Measurements from ENCODE around the gene STH.

Gene STH

DNA sequence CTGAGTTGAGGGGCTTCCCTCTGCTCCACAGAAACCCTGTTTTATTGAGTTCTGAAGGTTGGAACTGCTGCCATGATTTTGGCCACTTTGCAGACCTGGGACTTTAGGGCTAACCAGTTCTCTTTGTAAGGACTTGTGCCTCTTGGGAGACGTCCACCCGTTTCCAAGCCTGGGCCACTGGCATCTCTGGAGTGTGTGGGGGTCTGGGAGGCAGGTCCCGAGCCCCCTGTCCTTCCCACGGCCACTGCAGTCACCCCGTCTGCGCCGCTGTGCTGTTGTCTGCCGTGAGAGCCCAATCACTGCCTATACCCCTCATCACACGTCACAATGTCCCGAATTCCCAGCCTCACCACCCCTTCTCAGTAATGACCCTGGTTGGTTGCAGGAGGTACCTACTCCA lies 26.0 kb downstream of the STH start:
- Histone ChIP-seq H3K4me1 (ENCODE audit: control insufficient read depth, insufficient read depth, low read length) (no peaks in the 10 kb centered on the region), H3K9me3 (ENCODE audit: control insufficient read depth, insufficient read depth, low read depth, low read length) (no peaks in the 10 kb centered on the region), H3K27ac (ENCODE audit: extremely low read depth, low read depth, low read length) (no peak overlapping the region), H3K4me3 (ENCODE audit: low read depth, low read length) (no peak overlapping the region), H3K36me3 (ENCODE audit: control insufficient read depth in 2 of 2, insufficient read depth in 1 of 2, low read length in 2 of 2) (peaks cover 3 to 61% of the 10 kb centered on the region in 2 experiments; a peak in 1 of 3 replicates)
- ChIA-PET CTCF (no interaction called here), POLR2A (no interaction called here)
- TF ChIP-seq ZNF791 (tag by site-specific recombination; IDR thresholded peaks at IDR 0.05) (no peak), BCL11A (tag by site-specific recombination; IDR thresholded peaks at IDR 0.05; ENCODE audit: low read depth) (no peak)

DNA sequence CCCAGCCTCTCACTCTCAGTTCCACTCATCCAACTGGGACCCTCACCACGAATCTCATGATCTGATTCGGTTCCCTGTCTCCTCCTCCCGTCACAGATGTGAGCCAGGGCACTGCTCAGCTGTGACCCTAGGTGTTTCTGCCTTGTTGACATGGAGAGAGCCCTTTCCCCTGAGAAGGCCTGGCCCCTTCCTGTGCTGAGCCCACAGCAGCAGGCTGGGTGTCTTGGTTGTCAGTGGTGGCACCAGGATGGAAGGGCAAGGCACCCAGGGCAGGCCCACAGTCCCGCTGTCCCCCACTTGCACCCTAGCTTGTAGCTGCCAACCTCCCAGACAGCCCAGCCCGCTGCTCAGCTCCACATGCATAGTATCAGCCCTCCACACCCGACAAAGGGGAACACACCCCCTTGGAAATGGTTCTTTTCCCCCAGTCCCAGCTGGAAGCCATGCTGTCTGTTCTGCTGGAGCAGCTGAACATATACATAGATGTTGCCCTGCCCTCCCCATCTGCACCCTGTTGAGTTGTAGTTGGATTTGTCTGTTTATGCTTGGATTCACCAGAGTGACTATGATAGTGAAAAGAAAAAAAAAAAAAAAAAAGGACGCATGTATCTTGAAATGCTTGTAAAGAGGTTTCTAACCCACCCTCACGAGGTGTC lies 26.6 kb downstream of the STH start:
- no peaks in the 10 kb centered on the region for H3K9me3 ChIP-seq (ENCODE audit: control insufficient read depth, insufficient read depth, low read depth, low read length)
- no peak overlapping the region for H3K4me3 ChIP-seq (ENCODE audit: low read depth, low read length)
- ChIA-PET CTCF (interaction anchor here (0.6 kb wide), 1 partner anchor 1005 kb away, joined by 8 read pairs; no protein-coding TSS in a partner anchor), POLR2A (no interaction called here)
- TF ChIP-seq, protein P1, sequence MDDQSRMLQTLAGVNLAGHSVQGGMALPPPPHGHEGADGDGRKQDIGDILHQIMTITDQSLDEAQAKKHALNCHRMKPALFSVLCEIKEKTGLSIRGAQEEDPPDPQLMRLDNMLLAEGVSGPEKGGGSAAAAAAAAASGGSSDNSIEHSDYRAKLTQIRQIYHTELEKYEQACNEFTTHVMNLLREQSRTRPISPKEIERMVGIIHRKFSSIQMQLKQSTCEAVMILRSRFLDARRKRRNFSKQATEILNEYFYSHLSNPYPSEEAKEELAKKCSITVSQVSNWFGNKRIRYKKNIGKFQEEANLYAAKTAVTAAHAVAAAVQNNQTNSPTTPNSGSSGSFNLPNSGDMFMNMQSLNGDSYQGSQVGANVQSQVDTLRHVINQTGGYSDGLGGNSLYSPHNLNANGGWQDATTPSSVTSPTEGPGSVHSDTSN (CRISPR knock-in tag; IDR thresholded peaks at IDR 0.05), result no peak
- no peak for TF ChIP-seq ZNF114 (tag by site-specific recombination; IDR thresholded peaks at IDR 0.05)
- TF ChIP-seq ZBTB8A (tag by site-specific recombination; IDR thresholded peaks at IDR 0.05), result no peak
- peak; percentile 41; the same call in 1 of the 2 replicates for TF ChIP-seq ZIC2 (tag by site-specific recombination; IDR thresholded peaks at IDR 0.05)
- TF ChIP-seq ZNF335 (tag by site-specific recombination; conservative IDR thresholded peaks at IDR 0.05), result no peak
- H3K27ac ChIP-seq (ENCODE audit: extremely low read depth, low read depth, low read length), result no peak overlapping the region
- H3K36me3 ChIP-seq (ENCODE audit: control insufficient read depth in 2 of 2, insufficient read depth in 1 of 2, low read length in 2 of 2), result peaks cover 3 to 67% of the 10 kb centered on the region in 2 experiments; a peak in 1 of 3 replicates
- H3K4me1 ChIP-seq (ENCODE audit: control insufficient read depth, insufficient read depth, low read length), result no peaks in the 10 kb centered on the region

DNA sequence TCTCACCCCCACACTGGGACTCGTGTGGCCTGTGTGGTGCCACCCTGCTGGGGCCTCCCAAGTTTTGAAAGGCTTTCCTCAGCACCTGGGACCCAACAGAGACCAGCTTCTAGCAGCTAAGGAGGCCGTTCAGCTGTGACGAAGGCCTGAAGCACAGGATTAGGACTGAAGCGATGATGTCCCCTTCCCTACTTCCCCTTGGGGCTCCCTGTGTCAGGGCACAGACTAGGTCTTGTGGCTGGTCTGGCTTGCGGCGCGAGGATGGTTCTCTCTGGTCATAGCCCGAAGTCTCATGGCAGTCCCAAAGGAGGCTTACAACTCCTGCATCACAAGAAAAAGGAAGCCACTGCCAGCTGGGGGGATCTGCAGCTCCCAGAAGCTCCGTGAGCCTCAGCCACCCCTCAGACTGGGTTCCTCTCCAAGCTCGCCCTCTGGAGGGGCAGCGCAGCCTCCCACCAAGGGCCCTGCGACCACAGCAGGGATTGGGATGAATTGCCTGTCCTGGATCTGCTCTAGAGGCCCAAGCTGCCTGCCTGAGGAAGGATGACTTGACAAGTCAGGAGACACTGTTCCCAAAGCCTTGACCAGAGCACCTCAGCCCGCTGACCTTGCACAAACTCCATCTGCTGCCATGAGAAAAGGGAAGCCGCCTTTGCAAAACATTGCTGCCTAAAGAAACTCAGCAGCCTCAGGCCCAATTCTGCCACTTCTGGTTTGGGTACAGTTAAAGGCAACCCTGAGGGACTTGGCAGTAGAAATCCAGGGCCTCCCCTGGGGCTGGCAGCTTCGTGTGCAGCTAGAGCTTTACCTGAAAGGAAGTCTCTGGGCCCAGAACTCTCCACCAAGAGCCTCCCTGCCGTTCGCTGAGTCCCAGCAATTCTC lies 27.4 kb downstream of the STH start:
- Histone ChIP-seq H3K36me3 (ENCODE audit: control insufficient read depth in 2 of 2, insufficient read depth in 1 of 2, low read length in 2 of 2) (peaks cover 3 to 74% of the 10 kb centered on the region in 2 experiments; a peak in 1 of 3 replicates), H3K4me3 (ENCODE audit: low read depth, low read length) (no peak overlapping the region), H3K4me1 (ENCODE audit: control insufficient read depth, insufficient read depth, low read length) (no peaks in the 10 kb centered on the region), H3K9me3 (ENCODE audit: control insufficient read depth, insufficient read depth, low read depth, low read length) (no peaks in the 10 kb centered on the region), H3K27ac (ENCODE audit: extremely low read depth, low read depth, low read length) (no peak overlapping the region)
- ChIA-PET POLR2A (interaction anchor here (0.6 kb wide), 1 partner anchor 30 kb away, joined by 3 read pairs; no protein-coding TSS in a partner anchor), CTCF (interaction anchor here (0.6 to 3.9 kb wide), 2 partner anchors 18 to 1005 kb away, joined by 8 to 18 read pairs; no protein-coding TSS in a partner anchor)
- no peak for TF ChIP-seq ZNF211 (tag by site-specific recombination; IDR thresholded peaks at IDR 0.05; ENCODE audit: low read depth)
- TF ChIP-seq, protein P2, sequence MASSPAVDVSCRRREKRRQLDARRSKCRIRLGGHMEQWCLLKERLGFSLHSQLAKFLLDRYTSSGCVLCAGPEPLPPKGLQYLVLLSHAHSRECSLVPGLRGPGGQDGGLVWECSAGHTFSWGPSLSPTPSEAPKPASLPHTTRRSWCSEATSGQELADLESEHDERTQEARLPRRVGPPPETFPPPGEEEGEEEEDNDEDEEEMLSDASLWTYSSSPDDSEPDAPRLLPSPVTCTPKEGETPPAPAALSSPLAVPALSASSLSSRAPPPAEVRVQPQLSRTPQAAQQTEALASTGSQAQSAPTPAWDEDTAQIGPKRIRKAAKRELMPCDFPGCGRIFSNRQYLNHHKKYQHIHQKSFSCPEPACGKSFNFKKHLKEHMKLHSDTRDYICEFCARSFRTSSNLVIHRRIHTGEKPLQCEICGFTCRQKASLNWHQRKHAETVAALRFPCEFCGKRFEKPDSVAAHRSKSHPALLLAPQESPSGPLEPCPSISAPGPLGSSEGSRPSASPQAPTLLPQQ (tag by site-specific recombination; IDR thresholded peaks at IDR 0.05), result no peak
- TF ChIP-seq, protein P3, sequence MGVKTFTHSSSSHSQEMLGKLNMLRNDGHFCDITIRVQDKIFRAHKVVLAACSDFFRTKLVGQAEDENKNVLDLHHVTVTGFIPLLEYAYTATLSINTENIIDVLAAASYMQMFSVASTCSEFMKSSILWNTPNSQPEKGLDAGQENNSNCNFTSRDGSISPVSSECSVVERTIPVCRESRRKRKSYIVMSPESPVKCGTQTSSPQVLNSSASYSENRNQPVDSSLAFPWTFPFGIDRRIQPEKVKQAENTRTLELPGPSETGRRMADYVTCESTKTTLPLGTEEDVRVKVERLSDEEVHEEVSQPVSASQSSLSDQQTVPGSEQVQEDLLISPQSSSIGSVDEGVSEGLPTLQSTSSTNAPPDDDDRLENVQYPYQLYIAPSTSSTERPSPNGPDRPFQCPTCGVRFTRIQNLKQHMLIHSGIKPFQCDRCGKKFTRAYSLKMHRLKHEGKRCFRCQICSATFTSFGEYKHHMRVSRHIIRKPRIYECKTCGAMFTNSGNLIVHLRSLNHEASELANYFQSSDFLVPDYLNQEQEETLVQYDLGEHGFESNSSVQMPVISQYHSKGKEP (tag by site-specific recombination; IDR thresholded peaks at IDR 0.05), result no peak
- TF ChIP-seq ZFHX2 (tag by site-specific recombination; conservative IDR thresholded peaks at IDR 0.05), result no peak
- no peak for TF ChIP-seq ZNF132 (tag by site-specific recombination; IDR thresholded peaks at IDR 0.05; ENCODE audit: borderline replicate concordance)
- TF ChIP-seq, protein P4, sequence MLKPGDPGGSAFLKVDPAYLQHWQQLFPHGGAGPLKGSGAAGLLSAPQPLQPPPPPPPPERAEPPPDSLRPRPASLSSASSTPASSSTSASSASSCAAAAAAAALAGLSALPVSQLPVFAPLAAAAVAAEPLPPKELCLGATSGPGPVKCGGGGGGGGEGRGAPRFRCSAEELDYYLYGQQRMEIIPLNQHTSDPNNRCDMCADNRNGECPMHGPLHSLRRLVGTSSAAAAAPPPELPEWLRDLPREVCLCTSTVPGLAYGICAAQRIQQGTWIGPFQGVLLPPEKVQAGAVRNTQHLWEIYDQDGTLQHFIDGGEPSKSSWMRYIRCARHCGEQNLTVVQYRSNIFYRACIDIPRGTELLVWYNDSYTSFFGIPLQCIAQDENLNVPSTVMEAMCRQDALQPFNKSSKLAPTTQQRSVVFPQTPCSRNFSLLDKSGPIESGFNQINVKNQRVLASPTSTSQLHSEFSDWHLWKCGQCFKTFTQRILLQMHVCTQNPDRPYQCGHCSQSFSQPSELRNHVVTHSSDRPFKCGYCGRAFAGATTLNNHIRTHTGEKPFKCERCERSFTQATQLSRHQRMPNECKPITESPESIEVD (tag by site-specific recombination; IDR thresholded peaks at IDR 0.05), result no peak
- no peak for TF ChIP-seq ZNF155 (tag by site-specific recombination; IDR thresholded peaks at IDR 0.05)
- TF ChIP-seq ZNF48 (tag by site-specific recombination; IDR thresholded peaks at IDR 0.05), result no peak
- TF ChIP-seq, protein P5, sequence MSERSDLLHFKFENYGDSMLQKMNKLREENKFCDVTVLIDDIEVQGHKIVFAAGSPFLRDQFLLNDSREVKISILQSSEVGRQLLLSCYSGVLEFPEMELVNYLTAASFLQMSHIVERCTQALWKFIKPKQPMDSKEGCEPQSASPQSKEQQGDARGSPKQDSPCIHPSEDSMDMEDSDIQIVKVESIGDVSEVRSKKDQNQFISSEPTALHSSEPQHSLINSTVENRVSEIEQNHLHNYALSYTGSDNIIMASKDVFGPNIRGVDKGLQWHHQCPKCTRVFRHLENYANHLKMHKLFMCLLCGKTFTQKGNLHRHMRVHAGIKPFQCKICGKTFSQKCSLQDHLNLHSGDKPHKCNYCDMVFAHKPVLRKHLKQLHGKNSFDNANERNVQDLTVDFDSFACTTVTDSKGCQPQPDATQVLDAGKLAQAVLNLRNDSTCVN (tag by site-specific recombination; optimal IDR thresholded peaks at IDR 0.05), result no peak
- no peak for TF ChIP-seq OVOL3 (tag by site-specific recombination; IDR thresholded peaks at IDR 0.05)

All from HEK293 (cell line).